ENCODE results near the gene KLRC2.
"Not testable (repeated sequence)": the region's sequence is repeated elsewhere in the genome, so short reads cannot be mapped to it uniquely, and the experiment has no call there.

The KLRC2 gene

DNA sequence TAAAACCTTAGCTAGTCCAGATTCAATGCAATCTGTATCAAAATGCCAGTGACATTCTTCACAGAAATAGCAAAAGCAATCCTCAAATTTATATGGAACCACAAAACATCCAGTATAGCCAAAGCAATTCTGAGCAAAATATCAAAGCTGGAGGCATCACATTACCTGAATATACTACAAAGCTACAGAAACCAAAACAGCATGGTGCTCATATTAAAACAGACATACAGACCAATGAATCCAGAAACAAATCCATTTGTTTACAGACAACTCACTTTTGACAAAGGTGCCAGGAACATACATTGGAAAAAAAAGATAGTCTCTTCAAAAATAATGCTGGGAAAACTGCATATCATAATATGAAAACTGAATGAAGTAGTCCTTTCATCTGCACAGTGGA is 31.0 kb downstream of the KLRC2 start:
- no peak for DNase-seq

DNA sequence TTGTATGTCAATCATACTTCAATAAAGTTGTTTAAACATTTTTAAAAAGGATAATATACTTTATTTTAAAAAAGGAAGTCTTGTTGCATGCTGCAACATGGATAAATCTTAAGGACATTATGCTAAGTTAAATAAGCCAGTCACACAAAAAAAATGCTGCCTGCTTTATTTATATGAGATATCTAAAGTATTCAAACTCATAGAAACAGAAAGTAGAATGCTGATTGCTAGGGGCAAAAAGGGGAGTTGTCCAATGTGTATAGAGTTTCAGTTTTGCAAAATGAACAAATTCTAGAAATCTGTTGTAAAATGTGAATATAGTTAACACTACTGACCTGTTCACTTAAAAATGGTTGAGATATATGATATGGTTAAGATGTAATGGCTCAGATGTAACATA is 35.0 kb downstream of the KLRC2 start:
- no peak for DNase-seq

DNA sequence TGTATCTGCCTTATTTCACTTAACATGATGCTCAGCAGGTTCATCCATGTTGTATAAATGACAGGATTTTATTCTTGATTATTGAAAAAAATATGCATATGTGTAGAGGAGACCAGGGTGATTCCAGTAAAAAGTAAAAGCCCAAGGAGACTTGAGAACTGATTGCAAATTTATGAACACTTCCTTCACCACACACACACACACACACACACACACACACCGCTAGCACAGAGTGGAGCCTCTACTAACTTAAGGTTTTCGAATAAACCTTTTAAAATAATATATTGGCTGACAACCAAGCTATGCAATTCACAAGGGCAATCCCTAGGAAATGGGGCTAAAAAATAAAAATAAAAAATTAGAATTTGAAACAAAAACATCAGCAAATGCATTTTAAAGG is 37.6 kb downstream of the KLRC2 start:
- no peak for DNase-seq

DNA sequence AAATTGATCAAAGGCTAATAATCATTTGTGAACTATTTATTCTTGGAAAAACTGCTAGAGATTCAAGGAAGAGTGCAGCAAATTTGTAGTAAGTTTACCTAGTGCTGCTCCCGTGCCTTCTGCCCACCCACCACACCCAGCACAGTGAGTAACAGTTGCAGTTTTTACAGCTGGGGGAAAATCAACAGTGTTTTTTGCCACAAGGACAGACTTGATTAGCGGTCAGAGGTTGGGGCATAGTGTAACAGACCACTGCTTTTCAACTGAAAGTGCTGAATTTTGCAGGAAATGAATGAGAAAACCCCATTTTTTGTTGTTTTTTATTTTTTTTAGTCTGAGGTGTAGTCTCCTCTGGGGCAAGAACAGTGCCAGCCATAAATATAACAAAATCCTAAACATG is 38.5 kb downstream of the KLRC2 start:
- no peak for DNase-seq

DNA sequence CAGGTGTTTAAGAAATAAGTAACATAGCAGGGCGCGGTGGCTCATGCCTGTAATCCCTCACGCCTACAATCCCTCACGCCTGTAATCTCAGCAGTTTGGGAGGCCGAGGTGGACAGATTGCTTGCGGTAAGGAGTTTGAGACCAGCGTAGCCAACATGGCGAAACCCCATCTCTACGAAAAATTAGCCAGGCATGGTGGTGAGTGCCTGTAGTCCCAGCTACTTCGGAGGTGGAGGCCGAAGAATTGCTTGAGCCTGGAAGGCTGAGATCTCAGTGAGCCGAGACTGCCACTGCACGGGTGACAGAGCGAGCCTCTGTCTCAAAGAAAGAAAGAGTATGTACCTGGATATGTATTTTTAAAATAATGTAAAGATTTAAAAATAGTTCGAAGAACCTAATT is 39.6 kb downstream of the KLRC2 start:
- not testable (repeated sequence) for DNase-seq

DNA sequence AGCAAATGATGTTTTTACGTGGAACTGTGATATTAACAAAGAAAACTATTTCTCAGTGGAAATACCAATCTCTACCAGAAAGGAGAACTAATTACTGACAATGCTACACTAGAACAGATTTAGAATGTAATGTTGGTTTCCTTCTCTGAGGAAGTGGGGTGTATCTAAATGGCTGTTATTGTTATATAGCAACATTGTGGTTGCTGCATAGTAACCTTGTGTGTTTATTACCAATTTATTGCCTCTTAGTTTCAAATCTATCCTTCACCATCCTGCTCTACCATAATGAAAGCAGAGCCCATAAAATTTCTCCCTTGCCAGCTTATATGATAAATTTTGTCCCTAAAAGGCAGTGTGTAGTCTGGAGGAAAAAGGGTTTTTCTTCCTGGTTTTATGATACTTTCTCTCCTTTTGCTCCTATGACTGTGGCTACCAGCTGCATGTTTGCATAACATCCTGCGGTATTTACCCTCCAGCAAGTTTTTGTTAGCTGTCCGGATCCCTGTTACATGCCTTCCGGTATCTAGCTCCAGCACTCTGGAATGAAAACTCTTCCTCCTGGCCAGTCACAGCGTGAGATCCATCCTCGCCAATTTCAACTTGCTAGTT is 40.3 kb downstream of the KLRC2 start:
- no peak for DNase-seq

DNA sequence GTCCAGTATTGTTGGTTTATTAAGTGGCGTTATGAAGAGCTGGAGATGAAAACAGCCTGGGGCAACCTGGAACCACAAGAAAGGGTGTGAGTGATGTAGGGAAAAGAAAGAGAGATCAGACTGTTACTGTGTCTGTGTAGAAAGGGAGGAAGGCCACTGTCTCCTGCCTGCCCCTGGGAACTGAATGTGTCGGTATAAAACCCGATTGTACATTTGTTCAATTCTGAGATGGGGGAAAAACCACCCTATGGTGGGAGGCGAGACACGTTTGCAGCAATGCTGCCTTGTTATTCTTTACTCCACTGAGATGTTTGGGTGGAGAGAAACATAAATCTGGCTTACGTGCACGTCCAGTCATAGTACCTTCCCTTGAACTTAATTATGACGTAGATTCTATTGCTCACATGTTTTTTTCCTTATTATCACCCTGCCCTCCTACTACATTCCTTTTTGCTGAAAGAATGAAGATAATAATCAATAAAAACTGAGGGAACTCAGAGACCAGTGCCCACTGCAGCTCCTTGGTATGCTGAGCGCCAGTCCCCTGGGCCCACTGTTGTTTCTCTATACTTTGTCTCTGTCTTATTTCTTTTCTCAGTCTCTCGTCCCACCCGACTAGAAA is 41.2 kb downstream of the KLRC2 start:
- DNase-seq, result not testable (repeated sequence)

DNA sequence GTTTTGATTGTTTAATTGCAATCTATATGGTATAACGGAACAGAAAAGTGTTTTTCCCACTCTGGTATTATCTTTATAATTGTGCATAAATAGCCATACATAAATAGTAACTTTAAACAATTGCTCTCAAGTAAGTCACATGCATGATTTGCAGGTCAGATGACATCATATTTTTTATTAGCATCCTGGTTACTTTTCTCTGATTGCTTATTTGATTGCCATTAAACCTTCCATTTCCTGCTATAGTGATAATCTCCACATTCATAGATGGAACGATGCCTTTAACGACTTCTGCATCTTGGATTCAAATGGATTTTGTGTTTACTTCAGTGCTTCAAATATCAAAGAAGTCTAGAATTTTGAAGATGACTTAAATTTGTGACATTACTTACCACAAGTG is 42.5 kb downstream of the KLRC2 start:
- DNase-seq, result no peak

DNA sequence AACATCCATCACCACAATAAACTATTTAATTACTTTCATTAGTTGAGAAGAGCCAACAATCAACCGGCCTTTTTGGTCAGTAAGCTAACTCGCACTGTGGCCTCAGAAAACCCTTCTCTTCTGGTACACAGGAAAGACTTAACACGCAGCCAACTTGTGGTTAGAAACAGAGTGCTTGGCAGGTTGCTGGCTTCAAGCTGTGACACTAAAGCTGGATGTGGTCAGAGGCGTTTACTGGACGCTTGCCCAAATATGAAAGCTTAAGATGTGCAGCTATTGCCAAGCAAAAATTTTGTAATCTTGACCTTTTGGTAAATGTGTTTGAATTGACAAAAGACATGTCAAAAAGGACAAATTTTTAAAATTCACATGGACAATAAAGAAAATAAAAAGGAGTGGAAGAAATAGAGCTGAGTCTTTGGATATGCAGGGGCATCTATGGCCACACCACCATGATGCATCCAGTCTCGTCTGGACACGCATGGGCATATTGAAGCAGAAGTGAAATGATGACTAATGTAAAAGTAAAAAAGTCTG is 43.3 kb downstream of the KLRC2 start:
- peak; percentile 21 for DNase-seq

DNA sequence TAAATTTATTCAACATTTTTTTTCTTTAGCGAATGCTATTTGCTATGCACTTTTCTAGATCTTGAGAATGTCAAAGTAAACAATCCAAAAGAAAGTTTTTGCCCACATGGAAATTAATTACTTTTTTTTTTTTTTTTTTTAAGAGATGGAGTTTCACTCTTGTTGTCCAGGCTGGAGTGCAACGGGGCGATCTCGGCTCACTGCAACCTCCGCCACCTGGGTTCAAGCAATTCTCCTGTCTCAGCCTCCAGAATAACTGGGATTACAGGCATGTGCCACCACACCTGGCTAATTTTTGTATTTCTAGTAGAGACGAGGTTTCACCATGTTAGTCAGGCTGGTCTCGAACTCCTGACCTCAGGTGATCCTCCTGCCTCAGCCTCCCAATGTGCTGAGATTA is 44.8 kb downstream of the KLRC2 start:
- DNase-seq, result not testable (repeated sequence)

DNA sequence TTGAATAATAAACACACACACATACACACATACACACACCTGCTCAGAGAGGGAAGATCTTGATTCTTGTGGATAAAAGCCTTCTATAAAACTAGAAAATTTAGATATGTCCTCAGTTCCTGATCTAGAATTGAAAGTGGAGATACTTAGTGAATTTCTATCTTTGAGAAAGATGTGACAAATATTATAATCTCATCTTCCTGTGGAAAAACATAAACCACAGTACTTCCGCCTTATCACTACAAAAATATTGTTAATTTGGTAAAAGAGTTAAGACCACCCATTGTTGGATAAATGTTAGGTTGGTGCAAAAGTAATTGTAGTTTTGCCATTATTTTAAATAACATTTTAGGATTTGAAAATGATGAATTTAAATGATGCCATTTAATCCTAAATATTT is 45.9 kb downstream of the KLRC2 start, which contains the start of gene KLRK1:
Gene KLRK1, minus strand, starts transcription at position 138 of the 400 bp plus-strand sequence. CDS start 1,231 bp downstream, outside the sequence.
- DNase-seq, result no peak

DNA sequence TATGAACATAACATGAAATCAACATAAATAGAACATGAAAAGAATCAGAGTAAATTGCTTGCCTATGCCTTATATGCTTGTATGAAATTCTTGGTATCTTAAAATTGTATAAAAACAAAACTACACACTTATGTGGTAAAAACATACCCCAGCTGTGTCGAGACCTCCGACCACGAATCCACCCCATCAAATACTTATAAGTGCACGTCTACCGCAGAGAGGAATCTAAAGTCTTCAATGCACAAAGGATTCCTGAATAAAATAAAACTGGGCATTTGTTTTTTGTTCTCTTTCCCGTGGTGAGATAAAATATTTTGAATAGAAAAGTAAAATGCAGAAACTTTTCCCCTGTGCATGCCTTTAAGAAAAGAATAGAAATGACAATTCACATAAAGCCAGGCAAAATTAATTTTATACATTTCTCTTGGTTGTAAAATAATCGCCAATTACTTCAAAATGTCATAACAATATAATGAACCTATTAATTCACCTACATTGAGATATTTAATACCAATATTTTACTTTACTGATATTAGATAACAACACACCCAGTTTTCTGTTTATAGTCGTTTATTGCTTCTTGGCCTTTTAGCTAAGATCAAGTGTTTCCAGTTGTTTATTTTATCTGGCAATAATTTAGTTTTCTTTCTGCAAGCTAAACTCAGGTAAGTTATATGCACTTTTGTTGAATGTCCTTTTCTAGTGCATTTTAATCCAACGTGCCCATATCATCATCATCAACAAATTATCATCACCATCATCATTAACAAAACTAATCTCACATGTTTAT is 47.0 kb downstream of the KLRC2 start:
- DNase-seq, result no peak

DNA sequence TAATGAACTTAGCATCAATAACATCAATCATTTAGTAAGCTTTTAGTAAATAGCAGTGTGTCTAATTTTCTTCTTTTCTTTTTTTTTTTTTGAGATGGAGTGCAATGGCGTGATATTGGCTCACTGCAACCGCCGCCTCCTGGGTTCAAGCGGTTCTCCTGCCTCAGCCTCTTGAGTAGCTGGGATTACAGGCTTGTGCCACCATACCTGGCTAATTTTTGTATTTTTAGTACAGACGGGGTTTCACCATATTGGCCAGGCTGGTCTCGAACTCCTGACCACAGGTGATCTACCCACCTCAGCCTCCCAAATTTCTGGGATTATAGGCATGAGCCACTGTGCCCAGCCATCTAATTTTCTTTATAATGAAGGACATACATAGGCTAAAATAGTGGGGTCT is 48.3 kb downstream of the KLRC2 start:
- DNase-seq, result not testable (repeated sequence)

DNA sequence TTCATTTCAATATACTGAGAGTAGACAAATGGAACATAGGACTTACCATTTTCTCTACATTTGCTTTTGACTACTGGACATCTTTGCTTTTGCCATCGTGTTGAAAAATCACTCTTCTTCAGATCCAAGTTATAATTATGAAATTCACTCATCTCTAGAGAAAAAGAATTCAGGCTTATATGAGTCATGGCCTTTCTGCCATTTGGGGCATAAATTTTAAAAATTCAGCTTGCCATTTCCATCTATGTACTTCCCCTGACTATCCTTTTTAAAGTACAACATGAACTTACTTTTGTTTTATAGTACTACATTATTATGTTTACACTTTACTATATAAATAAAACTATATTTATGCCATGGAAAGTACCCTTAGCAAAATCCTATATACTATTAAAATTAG is 49.0 kb downstream of the KLRC2 start:
- DNase-seq, result no peak

DNA sequence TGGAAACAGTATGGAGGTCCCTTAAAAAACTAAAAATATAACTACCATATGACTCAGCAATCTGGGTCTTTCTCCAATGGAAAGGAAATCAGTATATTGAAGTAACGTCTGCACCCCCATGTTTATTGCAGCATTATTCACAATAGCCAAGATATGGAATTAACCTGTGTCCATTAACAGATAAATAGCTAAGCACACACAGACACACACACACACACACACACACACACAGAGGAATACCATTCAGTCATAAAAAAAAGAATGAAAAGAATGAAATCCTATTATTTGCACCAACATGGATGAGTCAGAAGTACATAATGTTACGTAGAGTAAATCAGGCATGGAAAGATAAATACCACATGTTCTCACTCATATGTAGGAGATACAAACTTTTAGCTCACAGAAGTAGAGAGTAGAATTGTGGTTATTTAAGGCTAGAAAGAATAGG is 50.6 kb downstream of the KLRC2 start:
- peak; percentile 25 for DNase-seq

DNA sequence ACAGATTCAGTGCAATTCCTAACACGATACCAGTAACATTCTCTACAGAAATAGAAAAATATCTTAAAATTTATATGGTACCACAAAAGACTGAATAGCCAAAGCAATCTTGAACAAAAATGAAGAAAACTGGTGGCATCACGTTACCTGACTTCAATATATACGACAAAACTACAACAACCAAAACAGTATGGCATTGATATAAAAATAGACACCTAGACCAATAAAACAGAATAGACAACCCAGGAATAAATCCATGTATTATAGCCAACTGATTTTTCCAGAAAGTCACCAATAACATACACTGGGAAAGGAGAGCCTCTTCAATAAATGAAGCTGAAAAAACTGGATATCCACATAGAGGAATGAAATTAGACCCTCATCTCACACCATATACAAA is 51.6 kb downstream of the KLRC2 start:
- no peak for DNase-seq

DNA sequence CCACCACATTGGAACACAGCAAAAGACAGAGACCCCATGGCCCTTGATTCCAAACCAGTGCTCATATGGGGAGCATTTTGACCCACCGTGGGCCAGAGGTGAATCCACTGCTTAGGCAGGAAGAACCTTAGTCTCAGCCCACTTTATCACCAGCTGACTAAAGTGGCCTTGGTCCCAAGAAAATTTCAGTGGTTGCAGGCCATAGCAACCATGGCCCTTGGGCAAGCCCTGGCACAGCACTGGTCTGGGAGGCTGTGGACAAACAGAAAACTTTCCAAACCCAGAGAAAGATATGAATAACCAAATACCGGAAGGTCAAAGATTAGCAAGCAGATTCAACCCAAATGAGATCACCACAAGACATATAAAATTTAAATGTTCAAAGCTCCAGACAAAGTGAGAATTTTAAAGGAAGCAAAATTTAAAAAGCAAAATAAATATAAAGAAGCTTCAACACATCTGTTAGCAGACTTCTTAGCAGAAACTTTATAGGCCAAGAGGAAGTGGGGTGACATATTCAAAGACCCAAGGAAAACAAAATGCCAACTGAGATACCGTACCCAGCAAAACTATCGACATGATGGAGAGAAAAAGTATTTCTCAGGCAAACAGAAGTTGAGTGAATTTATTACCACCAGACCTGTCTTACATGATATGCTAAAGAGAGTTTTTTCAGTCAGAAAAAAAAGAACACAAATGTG is 53.7 kb downstream of the KLRC2 start:
- no peak for DNase-seq

Data from NCI-H345 (cell line).